Gastroesophageal sphincter (tissue), 3 donors: ENCODE data around the gene HAUS7.

Experiments
- CTCF ChIP-seq, 4 experiments: fragments of 200-600 bp in 2 of 4; fragments of 450-650 bp in 2 of 4; sonication (generic) in 1 of 4; IDR thresholded peaks; one replicate each; pipeline ENCODE4 v1.5.1; 2017 to 2019; ENCODE audit warnings: antibody characterized with exemption in 4 of 4, mild to moderate bottlenecking in 2 of 4, moderate library complexity in 2 of 4
- EP300 ChIP-seq: sonication (generic); formaldehyde crosslinking; IDR thresholded peaks from one replicate; pipeline ENCODE4 v1.6.1; 2017; ENCODE audit warnings: antibody characterized with exemption, mild to moderate bottlenecking
- POLR2A ChIP-seq, 2 donors: fragments of 450-650 bp; IDR thresholded peaks; one replicate each; pipeline ENCODE4 v1.6.1; 2017; ENCODE audit warnings: antibody characterized with exemption in 2 of 2, mild to moderate bottlenecking in 2 of 2, moderate library complexity in 1 of 2
- POLR2AphosphoS5 ChIP-seq: sonication (generic); formaldehyde crosslinking; IDR thresholded peaks from one replicate; pipeline ENCODE4 v1.6.1; 2017; ENCODE audit warnings: antibody characterized with exemption

GRCh38 chrX:153408221-153408721 lies 62.1 kb downstream of the HAUS7 start:
- TF ChIP-seq CTCF (IDR thresholded peaks at IDR 0.05) (no peak), POLR2A (IDR thresholded peaks at IDR 0.05) (no peak), POLR2AphosphoS5 (no peak), EP300 (no peak)
